Kidney epithelial cell (primary cell): ENCODE data around the gene CENPP. TPM values are rescaled to one million over a fixed set of nuclear protein-coding genes. Genes with fewer than 3 reads are reported as not detected.
"Not testable (repeated sequence)": the region's sequence is repeated elsewhere in the genome, so short reads cannot be mapped to it uniquely, and the experiment has no call there.

ENCODE experiments used
- DNase-seq: peaks from one replicate; pipeline ENCODE4 v3.0.0-alpha.2; 2010; ENCODE audit warnings: low read depth
- H3K27me3 ChIP-seq: 2 replicates; pipeline ENCODE4 v1.6.0; 2011; ENCODE audit warnings: low read length; ENCODE audit not compliant: control insufficient read depth, insufficient read depth
- H3K36me3 ChIP-seq: 2 replicates; pipeline ENCODE4 v1.5.1; 2011; ENCODE audit warnings: low read length; ENCODE audit not compliant: control insufficient read depth, insufficient read depth
- H3K4me3 ChIP-seq: 2 replicates; pipeline ENCODE4 v1.5.1; 2011; ENCODE audit warnings: low read depth, mild to moderate bottlenecking, control low read depth, low read length
- CTCF ChIP-seq: IDR thresholded peaks from 2 replicates; pipeline ENCODE4 v1.5.1; 2011; ENCODE audit warnings: mild to moderate bottlenecking, moderate library complexity, low read length, control low read depth, inconsistent platforms; ENCODE audit not compliant: insufficient read depth, poor library complexity, severe bottlenecking
- total RNA-seq: library from RNA; depleted of rRNA; stranded (reverse); fragments of >200 nt; gene quantifications from 2 replicates; pipeline ENCODE4 v1.2.3, GENCODE V29; 2015

The CENPP gene
- total RNA-seq, 1 donor from 2014 or later: 1.4 TPM

GRCh38 chr9:92407818-92408217 lies 82.1 kb downstream of the CENPP start:
- DNase-seq: no peak
- Histone ChIP-seq H3K36me3 (no peaks in the 10 kb centered on the region), H3K4me3 (no peak overlapping the region), H3K27me3 (no peaks in the 10 kb centered on the region)
- no peak for TF ChIP-seq CTCF

GRCh38 chr9:92408747-92409478 lies 83.2 kb downstream of the CENPP start:
- no peak for DNase-seq
- H3K27me3 ChIP-seq: no peaks in the 10 kb centered on the region
- no peak overlapping the region for H3K4me3 ChIP-seq
- TF ChIP-seq CTCF: no peak
- no peaks in the 10 kb centered on the region for H3K36me3 ChIP-seq

GRCh38 chr9:92411157-92411556 lies 85.4 kb downstream of the CENPP start:
- not testable (repeated sequence) for H3K27me3 ChIP-seq, H3K4me3 ChIP-seq, H3K36me3 ChIP-seq, DNase-seq

GRCh38 chr9:92414566-92414965 lies 88.8 kb downstream of the CENPP start:
- Histone ChIP-seq H3K36me3 (no peaks in the 10 kb centered on the region), H3K27me3 (no peaks in the 10 kb centered on the region), H3K4me3 (no peak overlapping the region)
- DNase-seq: no peak
- TF ChIP-seq CTCF: no peak

GRCh38 chr9:92422611-92423338 lies 97.0 kb downstream of the CENPP start:
- Histone ChIP-seq H3K36me3 (no peaks in the 10 kb centered on the region), H3K27me3 (no peaks in the 10 kb centered on the region), H3K4me3 (no peak overlapping the region)
- TF ChIP-seq CTCF: no peak
- DNase-seq: no peak

GRCh38 chr9:92423612-92424011 lies 97.9 kb downstream of the CENPP start:
- no peaks in the 10 kb centered on the region for H3K36me3 ChIP-seq
- DNase-seq: no peak
- no peaks in the 10 kb centered on the region for H3K27me3 ChIP-seq
- H3K4me3 ChIP-seq: no peak overlapping the region
- TF ChIP-seq CTCF: no peak
